ENCODE results near the gene SLC29A2.

DNA sequence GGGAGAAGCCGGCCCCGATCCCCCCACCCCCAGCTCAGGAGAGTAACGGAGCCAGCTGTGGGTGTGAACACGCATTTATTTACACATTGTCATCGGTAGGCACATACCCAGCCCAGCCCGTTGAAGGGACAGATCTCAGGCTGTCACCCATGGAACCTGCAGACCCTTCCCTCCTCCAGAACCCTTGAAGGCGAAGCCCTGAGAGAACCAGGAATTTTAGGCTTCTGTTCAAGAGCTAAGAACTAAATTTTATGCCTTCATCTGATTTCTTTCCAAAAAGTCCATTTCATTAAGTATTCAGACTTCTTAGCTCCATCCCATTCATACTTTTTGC lies 26.3 kb downstream of the SLC29A2 start:
- TF ChIP-seq, protein P1, sequence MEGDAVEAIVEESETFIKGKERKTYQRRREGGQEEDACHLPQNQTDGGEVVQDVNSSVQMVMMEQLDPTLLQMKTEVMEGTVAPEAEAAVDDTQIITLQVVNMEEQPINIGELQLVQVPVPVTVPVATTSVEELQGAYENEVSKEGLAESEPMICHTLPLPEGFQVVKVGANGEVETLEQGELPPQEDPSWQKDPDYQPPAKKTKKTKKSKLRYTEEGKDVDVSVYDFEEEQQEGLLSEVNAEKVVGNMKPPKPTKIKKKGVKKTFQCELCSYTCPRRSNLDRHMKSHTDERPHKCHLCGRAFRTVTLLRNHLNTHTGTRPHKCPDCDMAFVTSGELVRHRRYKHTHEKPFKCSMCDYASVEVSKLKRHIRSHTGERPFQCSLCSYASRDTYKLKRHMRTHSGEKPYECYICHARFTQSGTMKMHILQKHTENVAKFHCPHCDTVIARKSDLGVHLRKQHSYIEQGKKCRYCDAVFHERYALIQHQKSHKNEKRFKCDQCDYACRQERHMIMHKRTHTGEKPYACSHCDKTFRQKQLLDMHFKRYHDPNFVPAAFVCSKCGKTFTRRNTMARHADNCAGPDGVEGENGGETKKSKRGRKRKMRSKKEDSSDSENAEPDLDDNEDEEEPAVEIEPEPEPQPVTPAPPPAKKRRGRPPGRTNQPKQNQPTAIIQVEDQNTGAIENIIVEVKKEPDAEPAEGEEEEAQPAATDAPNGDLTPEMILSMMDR (IDR thresholded peaks at IDR 0.05): no peak
- TF ChIP-seq POLR2A (IDR thresholded peaks at IDR 0.05): no peak
